A549 (cell line): Measurements from ENCODE around the gene CHKB.

ENCODE experiments used
- EP300 ChIP-seq, 2 experiments: fragments of >200 bp; sonication (Bioruptor Twin); formaldehyde crosslinking; IDR thresholded peaks; 2 replicates in 1 of 2; 3 replicates in 1 of 2; pipeline ENCODE4 v1.6.1; 2016 to 2017
- ESRRA ChIP-seq: fragments of 150-350 bp; IDR thresholded peaks from 2 replicates; pipeline ENCODE4 v1.6.1; 2014; ENCODE audit warnings: mild to moderate bottlenecking, low read length, borderline replicate concordance
- PHF8 ChIP-seq: fragments of 200-600 bp; sonication (generic); IDR thresholded peaks from 2 replicates; pipeline ENCODE4 v1.6.1; 2016; ENCODE audit warnings: low read depth, mild to moderate bottlenecking, antibody characterized with exemption, moderate library complexity, borderline replicate concordance
- POLR2A ChIP-seq: IDR thresholded peaks from 2 replicates; pipeline ENCODE4 v1.6.1; 2012; ENCODE audit warnings: mild to moderate bottlenecking, low read length
- RAD21 ChIP-seq, 2 experiments: fragments of >200 bp in 1 of 2; sonication (Bioruptor Twin) in 1 of 2; formaldehyde crosslinking in 1 of 2; IDR thresholded peaks in 1 of 2; conservative IDR thresholded peaks in 1 of 2; 2 replicates in 1 of 2; 3 replicates in 1 of 2; pipeline ENCODE4 v1.6.1; 2012 to 2018; ENCODE audit warnings: inconsistent platforms in 1 of 2
- RFX5 ChIP-seq: fragments of 450-650 bp; IDR thresholded peaks from 2 replicates; pipeline ENCODE4 v1.7.1; 2014; ENCODE audit warnings: antibody characterized with exemption, mild to moderate bottlenecking, moderate library complexity
- RNF2 ChIP-seq: fragments of 200-600 bp; sonication (generic); IDR thresholded peaks from 2 replicates; pipeline ENCODE4 v1.6.1; 2016; ENCODE audit warnings: low read depth, mild to moderate bottlenecking, antibody characterized with exemption, moderate library complexity, borderline replicate concordance
- ZSCAN20 ChIP-seq: fragments of 250-450 bp; sonication (Bioruptor Pico); IDR thresholded peaks from 2 replicates; pipeline ENCODE4 v1.8.0; 2022; ENCODE audit warnings: mild to moderate bottlenecking, moderate library complexity
- TF ChIP-seq, protein P1 (sequence below): fragments of >200 bp; sonication (Bioruptor Twin); formaldehyde crosslinking; IDR thresholded peaks from 3 replicates; pipeline ENCODE4 v1.5.1; 2016
- TF ChIP-seq, protein P2 (sequence below): fragments of 450-650 bp; IDR thresholded peaks from 2 replicates; pipeline ENCODE4 v1.6.1; 2014; ENCODE audit warnings: antibody characterized with exemption
- TF ChIP-seq, protein P3 (sequence below): IDR thresholded peaks from 2 replicates; pipeline ENCODE4 v1.6.1; 2012

DNA sequence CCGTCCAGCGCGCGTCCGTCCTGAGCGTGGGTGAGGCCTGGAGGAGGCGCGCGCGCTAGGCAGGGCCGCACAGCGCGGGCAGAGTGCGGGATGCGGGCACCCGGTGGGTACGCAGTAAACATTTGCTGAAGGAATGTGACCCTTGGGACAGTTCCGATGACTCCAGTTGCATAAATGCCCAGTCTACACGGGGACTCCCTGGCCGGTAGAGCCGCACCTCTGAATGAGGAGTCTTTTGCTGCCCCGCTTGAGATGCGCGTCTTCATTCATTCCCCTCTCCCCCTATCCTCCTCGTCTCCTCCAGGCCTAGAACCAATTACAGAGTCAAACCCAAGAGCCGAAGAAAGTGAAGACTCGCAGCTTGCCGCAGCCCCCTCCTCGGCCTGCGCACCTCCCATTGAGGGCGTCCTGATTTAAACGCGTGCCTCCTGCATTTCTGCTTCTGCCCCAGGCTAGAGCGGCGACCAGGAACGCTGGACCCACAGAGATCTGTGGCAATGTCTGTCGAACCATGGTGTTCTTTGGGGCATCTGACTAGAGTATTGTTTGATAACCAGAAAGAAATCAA is 729 bp upstream of the CHKB start:
- no peak for TF ChIP-seq POLR2A
- TF ChIP-seq, protein P1, sequence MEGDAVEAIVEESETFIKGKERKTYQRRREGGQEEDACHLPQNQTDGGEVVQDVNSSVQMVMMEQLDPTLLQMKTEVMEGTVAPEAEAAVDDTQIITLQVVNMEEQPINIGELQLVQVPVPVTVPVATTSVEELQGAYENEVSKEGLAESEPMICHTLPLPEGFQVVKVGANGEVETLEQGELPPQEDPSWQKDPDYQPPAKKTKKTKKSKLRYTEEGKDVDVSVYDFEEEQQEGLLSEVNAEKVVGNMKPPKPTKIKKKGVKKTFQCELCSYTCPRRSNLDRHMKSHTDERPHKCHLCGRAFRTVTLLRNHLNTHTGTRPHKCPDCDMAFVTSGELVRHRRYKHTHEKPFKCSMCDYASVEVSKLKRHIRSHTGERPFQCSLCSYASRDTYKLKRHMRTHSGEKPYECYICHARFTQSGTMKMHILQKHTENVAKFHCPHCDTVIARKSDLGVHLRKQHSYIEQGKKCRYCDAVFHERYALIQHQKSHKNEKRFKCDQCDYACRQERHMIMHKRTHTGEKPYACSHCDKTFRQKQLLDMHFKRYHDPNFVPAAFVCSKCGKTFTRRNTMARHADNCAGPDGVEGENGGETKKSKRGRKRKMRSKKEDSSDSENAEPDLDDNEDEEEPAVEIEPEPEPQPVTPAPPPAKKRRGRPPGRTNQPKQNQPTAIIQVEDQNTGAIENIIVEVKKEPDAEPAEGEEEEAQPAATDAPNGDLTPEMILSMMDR = no peak
- TF ChIP-seq RAD21 (conservative IDR thresholded peaks at IDR 0.05 in 1 of 2, IDR thresholded peaks at IDR 0.05 in 1 of 2) = no peak
- no peak for TF ChIP-seq ZSCAN20 (CRISPR knock-in tag)
- TF ChIP-seq ESRRA = no peak
- peak; percentile 54; the same call in 1 of the 2 replicates for TF ChIP-seq PHF8
- TF ChIP-seq, protein P2, sequence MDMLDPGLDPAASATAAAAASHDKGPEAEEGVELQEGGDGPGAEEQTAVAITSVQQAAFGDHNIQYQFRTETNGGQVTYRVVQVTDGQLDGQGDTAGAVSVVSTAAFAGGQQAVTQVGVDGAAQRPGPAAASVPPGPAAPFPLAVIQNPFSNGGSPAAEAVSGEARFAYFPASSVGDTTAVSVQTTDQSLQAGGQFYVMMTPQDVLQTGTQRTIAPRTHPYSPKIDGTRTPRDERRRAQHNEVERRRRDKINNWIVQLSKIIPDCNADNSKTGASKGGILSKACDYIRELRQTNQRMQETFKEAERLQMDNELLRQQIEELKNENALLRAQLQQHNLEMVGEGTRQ = no peak
- TF ChIP-seq, protein P3, sequence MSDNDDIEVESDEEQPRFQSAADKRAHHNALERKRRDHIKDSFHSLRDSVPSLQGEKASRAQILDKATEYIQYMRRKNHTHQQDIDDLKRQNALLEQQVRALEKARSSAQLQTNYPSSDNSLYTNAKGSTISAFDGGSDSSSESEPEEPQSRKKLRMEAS = 0 out of 2 replicates have a peak, but pooled peaks have one; percentile 4
- TF ChIP-seq EP300 (IDR thresholded peaks at IDR 0.05) = no peak
- no peak for TF ChIP-seq RFX5
- TF ChIP-seq RNF2 = no peak
